Fibroblast of skin of left biceps (primary cell): ENCODE results near the gene TMPRSS11E.
"Not testable (repeated sequence)": the region's sequence is repeated elsewhere in the genome, so short reads cannot be mapped to it uniquely, and the experiment has no call there.

Experiments used
- DNase-seq, 2 experiments: peaks; one replicate each; pipeline ENCODE4 v3.0.0-alpha.2; 2013; ENCODE audit warnings: low read depth in 2 of 2

The TMPRSS11E gene

GRCh38 chr4:68447201-68447600 lies at the start of gene TMPRSS11E:
TMPRSS11E (plus strand) TSS chr4:68447463; CDS start chr4:68447513, 50 bp downstream.
- DNase-seq: no peak

GRCh38 chr4:68399306-68399705 lies 48.0 kb upstream of the TMPRSS11E start:
- DNase-seq: no peak

- DNase-seq: no peak
Measured at GRCh38 chr4:68401231-68401630, 46.0 kb upstream of the TMPRSS11E start.

GRCh38 chr4:68404153-68404552 lies 43.1 kb upstream of the TMPRSS11E start:
- no peak for DNase-seq

GRCh38 chr4:68405718-68406478 lies 41.4 kb upstream of the TMPRSS11E start:
- DNase-seq: not testable (repeated sequence)

GRCh38 chr4:68406479-68406859 lies 40.8 kb upstream of the TMPRSS11E start:
- DNase-seq: no peak

- DNase-seq: not testable (repeated sequence)
Measured at GRCh38 chr4:68407015-68407867, 40.0 kb upstream of the TMPRSS11E start.

GRCh38 chr4:68407868-68408190 lies 39.4 kb upstream of the TMPRSS11E start:
- no peak for DNase-seq

GRCh38 chr4:68410149-68410548 lies 37.1 kb upstream of the TMPRSS11E start:
- DNase-seq: no peak

- no peak for DNase-seq
Measured at GRCh38 chr4:68410643-68411042, 36.6 kb upstream of the TMPRSS11E start.

- DNase-seq: not testable (repeated sequence)
Measured at GRCh38 chr4:68412031-68412430, 35.2 kb upstream of the TMPRSS11E start.

- DNase-seq: no peak
Measured at GRCh38 chr4:68416591-68416990, 30.7 kb upstream of the TMPRSS11E start.

- no peak for DNase-seq
Measured at GRCh38 chr4:68426516-68426915, 20.7 kb upstream of the TMPRSS11E start.

GRCh38 chr4:68430337-68430736 lies 16.9 kb upstream of the TMPRSS11E start:
- DNase-seq: no peak

GRCh38 chr4:68432320-68432719 lies 14.9 kb upstream of the TMPRSS11E start:
- no peak for DNase-seq

- DNase-seq: no peak
Measured at GRCh38 chr4:68433582-68433981, 13.7 kb upstream of the TMPRSS11E start.

GRCh38 chr4:68434277-68434676 lies 13.0 kb upstream of the TMPRSS11E start:
- no peak for DNase-seq

- no peak for DNase-seq
Measured at GRCh38 chr4:68434836-68435235, 12.4 kb upstream of the TMPRSS11E start.

GRCh38 chr4:68445111-68445510 lies 2.2 kb upstream of the TMPRSS11E start:
- no peak for DNase-seq

- no peak for DNase-seq
Measured at GRCh38 chr4:68451246-68452211, 4.3 kb downstream of the TMPRSS11E start.

- DNase-seq: no peak
Measured at GRCh38 chr4:68460085-68460484, 12.8 kb downstream of the TMPRSS11E start.

- no peak for DNase-seq
Measured at GRCh38 chr4:68461790-68462189, 14.5 kb downstream of the TMPRSS11E start.
